ENCODE results near the gene ZNF813. TPM values are rescaled to one million over a fixed set of nuclear protein-coding genes. Genes with fewer than 3 reads are reported as not detected.
A peak's percentile ranks its signal among the peaks of the same experiment; 100 is the strongest.
"Not testable (repeated sequence)": the region's sequence is repeated elsewhere in the genome, so short reads cannot be mapped to it uniquely, and the experiment has no call there.

ZNF813 gene
- total and polyA plus RNA-seq, 9 donors, result 2.2 to 3.9 (median 2.8) TPM

DNA sequence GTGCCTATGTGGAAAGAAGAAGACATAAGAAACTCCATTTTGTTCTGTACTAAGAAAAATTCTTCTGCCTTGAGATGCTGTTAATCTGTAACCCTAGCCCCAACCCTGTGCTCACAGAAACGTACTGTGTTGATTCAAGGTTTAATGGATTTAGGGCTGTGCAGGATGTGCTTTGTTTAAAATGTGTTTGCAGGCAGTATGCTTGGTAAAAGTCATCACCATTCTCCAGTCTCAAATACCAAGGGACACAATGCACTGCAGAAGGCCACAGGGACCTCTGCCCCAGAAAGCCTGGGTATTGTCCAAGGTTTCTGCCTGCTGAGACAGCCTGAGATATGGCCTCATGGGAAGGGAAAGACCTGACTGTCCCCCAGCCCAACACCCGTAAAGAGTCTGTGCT lies 23.7 kb upstream of the ZNF813 start:
- DNase-seq; H3K27me3 ChIP-seq (ENCODE audit: control insufficient read depth, insufficient read depth, low read length); H3K27ac ChIP-seq (ENCODE audit: low read length); H3K4me1 ChIP-seq (ENCODE audit: control insufficient read depth, insufficient read depth, low read length); H3K4me3 ChIP-seq (ENCODE audit: low read length): not testable (repeated sequence)
- no CpG with 5 or more reads among the region's 2 CpGs for WGBS (ENCODE audit: insufficient coverage)
- Histone ChIP-seq H3K36me3 (ENCODE audit: control insufficient read depth, insufficient read depth, low read length) (peaks cover 31% of the 10 kb centered on the region), H3K9me3 (replicated peaks; ENCODE audit: control insufficient read depth, low read depth, low read length) (peaks cover 13% of the 10 kb centered on the region)

DNA sequence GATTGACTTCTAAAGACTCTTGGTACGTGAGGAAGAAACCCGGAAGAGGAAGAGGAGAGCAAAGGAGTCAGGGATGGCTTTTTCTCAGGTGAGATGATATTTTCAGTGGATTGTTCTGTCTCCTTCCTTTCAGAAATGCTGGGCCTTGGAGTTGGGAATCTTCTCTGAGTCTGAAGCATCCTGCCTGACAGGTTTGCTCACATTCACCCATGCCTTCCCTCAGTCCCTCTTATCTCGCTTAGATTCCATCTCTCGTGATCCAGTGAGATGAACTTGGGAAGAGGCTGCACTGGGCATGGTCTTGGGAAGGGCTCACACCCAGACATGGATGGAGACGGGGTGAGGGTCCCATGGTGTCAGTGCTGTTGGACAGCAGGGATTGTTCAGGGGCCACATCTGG lies 20.3 kb upstream of the ZNF813 start:
- not testable (repeated sequence) for H3K27ac ChIP-seq (ENCODE audit: low read length)
- WGBS (ENCODE audit: insufficient coverage), result 100% methylated on average over 3 of the region's 5 CpGs

DNA sequence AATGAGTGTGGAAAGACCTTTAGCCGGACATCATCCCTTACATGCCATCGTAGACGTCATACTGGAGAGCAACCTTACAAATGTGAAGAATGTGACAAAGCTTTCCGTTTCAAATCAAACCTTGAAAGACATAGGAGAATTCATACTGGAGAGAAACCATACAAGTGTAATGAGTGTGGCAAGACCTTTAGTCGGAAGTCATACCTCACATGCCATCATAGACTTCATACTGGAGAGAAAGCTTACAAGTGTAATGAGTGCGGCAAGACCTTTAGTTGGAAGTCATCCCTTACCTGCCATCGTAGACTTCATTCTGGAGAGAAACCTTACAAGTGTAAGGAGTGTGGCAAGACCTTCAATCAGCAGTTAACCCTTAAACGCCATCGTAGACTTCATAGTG lies 11.7 kb upstream of the ZNF813 start:
- Histone ChIP-seq H3K36me3 (ENCODE audit: control insufficient read depth, insufficient read depth, low read length) (peaks cover 36% of the 10 kb centered on the region), H3K4me1 (ENCODE audit: control insufficient read depth, insufficient read depth, low read length) (no peaks in the 10 kb centered on the region), H3K4me3 (ENCODE audit: low read length) (no peak overlapping the region), H3K27me3 (ENCODE audit: control insufficient read depth, insufficient read depth, low read length) (no peaks in the 10 kb centered on the region), H3K27ac (ENCODE audit: low read length) (no peak overlapping the region), H3K9me3 (replicated peaks; ENCODE audit: control insufficient read depth, low read depth, low read length) (peaks cover 38% of the 10 kb centered on the region)
- DNase-seq, result no peak
- no CpG with 5 or more reads among the region's 9 CpGs for WGBS (ENCODE audit: insufficient coverage)

More for the DNA sequence above, 20.3 kb upstream of the ZNF813 start:
- Histone ChIP-seq H3K9me3 (replicated peaks; ENCODE audit: control insufficient read depth, low read depth, low read length) (peaks cover 17% of the 10 kb centered on the region), H3K36me3 (ENCODE audit: control insufficient read depth, insufficient read depth, low read length) (peaks cover 46% of the 10 kb centered on the region)
- DNase-seq; H3K4me1 ChIP-seq (ENCODE audit: control insufficient read depth, insufficient read depth, low read length); H3K4me3 ChIP-seq (ENCODE audit: low read length); H3K27me3 ChIP-seq (ENCODE audit: control insufficient read depth, insufficient read depth, low read length): not testable (repeated sequence)

DNA sequence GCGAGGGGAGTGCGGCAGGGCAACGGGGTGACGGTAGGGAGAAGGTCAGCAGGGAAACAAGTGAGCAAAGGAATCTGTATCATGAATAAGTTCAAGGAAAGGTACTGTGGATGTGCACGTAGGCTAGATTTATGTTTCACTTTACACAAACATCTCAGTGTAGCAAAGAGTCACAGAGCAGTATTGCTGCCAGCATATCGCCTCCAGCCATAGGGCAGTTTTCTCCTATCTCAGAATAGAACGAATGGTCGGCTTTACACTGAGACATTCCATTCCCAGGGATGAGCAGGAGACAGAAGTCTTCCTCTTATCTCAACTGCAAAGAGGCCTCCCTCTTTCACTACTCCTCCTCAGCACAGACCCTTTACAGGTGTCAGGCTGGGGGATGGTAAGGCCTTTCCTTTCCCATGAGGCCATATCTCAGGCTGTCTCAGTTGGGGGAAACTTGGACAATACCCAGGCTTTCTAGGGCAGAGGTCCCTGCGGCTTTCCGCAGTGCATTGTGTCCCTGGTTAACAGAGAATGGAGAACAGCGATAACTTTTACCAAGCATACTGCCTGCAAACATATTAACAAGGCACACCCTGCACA lies 7.3 kb upstream of the ZNF813 start:
- not testable (repeated sequence) for H3K27ac ChIP-seq (ENCODE audit: low read length); H3K4me1 ChIP-seq (ENCODE audit: control insufficient read depth, insufficient read depth, low read length); DNase-seq; H3K27me3 ChIP-seq (ENCODE audit: control insufficient read depth, insufficient read depth, low read length); H3K4me3 ChIP-seq (ENCODE audit: low read length); H3K36me3 ChIP-seq (ENCODE audit: control insufficient read depth, insufficient read depth, low read length)
- 80% methylated on average over 2 of the region's 11 CpGs for WGBS (ENCODE audit: insufficient coverage)
- peaks cover 28% of the 10 kb centered on the region for H3K9me3 ChIP-seq (replicated peaks; ENCODE audit: control insufficient read depth, low read depth, low read length)

DNA sequence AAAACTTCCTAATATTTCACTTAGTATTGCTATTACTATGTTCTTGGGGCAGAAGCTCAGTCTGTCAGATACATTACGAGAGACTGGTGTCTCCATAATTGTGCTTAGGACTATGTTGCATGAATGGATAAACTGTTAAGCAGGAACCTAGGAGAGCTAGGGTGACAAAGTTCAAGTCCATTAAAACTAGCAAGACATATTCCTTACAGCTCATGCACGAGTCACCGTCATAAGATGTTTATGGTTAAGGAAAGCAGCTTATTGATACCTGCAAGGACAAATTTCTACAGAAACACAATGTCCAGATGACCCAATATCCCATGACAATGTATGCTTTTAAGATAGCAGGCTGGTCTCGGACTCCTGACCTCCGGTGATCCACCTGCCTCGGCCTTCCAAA lies 5.7 kb upstream of the ZNF813 start:
- 96% methylated on average over 3 of the region's 6 CpGs for WGBS (ENCODE audit: insufficient coverage)
- H3K4me1 ChIP-seq (ENCODE audit: control insufficient read depth, insufficient read depth, low read length), result peaks cover 3% of the 10 kb centered on the region
- no peaks in the 10 kb centered on the region for H3K36me3 ChIP-seq (ENCODE audit: control insufficient read depth, insufficient read depth, low read length)
- H3K27ac ChIP-seq (ENCODE audit: low read length), result no peak overlapping the region
- no peak for DNase-seq
- H3K4me3 ChIP-seq (ENCODE audit: low read length), result no peak overlapping the region
- H3K27me3 ChIP-seq (ENCODE audit: control insufficient read depth, insufficient read depth, low read length), result peaks cover 8% of the 10 kb centered on the region
- peaks cover 15% of the 10 kb centered on the region for H3K9me3 ChIP-seq (replicated peaks; ENCODE audit: control insufficient read depth, low read depth, low read length)

DNA sequence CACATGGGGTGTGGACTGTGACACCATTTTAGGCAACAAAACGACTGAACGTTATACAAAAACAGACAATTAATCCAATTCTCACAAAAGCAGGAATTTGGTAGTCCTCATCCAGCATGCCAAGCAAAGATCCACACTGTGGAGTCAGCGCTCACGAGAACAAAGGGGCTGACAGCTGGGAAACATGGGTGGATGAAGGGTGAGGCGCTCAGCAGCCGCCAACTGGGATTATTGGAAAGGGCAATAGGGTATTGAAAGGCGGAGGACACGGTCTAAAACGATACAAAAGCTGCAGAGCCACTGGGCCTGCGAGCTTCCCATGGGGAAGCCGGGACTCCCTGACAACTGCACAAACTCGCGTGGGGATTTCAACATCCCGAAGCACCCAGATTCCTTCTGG lies 4.7 kb upstream of the ZNF813 start:
- Histone ChIP-seq H3K9me3 (replicated peaks; ENCODE audit: control insufficient read depth, low read depth, low read length) (peaks cover 8% of the 10 kb centered on the region), H3K27me3 (ENCODE audit: control insufficient read depth, insufficient read depth, low read length) (peaks cover 8% of the 10 kb centered on the region), H3K27ac (ENCODE audit: low read length) (peak overlapping the region; percentile 74), H3K4me3 (ENCODE audit: low read length) (peak overlapping the region; percentile 15), H3K36me3 (ENCODE audit: control insufficient read depth, insufficient read depth, low read length) (no peaks in the 10 kb centered on the region), H3K4me1 (ENCODE audit: control insufficient read depth, insufficient read depth, low read length) (peaks cover 7% of the 10 kb centered on the region)
- WGBS (ENCODE audit: insufficient coverage), result 39% methylated on average over 12 of the region's 14 CpGs
- DNase-seq, result peak; percentile 17

DNA sequence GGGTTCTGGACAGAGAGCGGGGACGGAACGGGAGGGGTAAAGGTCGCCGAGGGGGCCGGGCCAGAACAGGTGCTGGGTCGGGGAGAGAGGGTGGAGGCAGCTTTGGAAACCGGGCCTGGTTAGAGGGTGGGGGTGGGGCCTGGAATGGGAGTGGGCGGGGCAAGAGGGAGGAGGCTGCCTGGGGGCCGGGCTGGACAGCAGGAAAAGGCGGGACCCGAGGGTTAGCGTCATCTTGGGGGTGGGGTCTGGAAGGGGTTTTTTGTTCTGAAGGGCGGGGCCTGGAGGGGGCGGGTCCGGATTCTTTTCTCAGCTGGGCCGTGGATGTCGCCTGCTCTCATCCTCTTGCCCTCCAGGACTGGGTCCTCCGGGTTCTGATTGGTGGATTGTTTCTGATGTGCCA lies 4.3 kb upstream of the ZNF813 start:
- Histone ChIP-seq H3K4me3 (ENCODE audit: low read length) (peak overlapping the region; percentile 15), H3K27me3 (ENCODE audit: control insufficient read depth, insufficient read depth, low read length) (peaks cover 8% of the 10 kb centered on the region), H3K36me3 (ENCODE audit: control insufficient read depth, insufficient read depth, low read length) (no peaks in the 10 kb centered on the region), H3K27ac (ENCODE audit: low read length) (peak overlapping the region; percentile 74), H3K9me3 (replicated peaks; ENCODE audit: control insufficient read depth, low read depth, low read length) (peaks cover 8% of the 10 kb centered on the region), H3K4me1 (ENCODE audit: control insufficient read depth, insufficient read depth, low read length) (peaks cover 9% of the 10 kb centered on the region)
- 11% methylated on average over 13 of the region's 19 CpGs for WGBS (ENCODE audit: insufficient coverage)
- DNase-seq, result peak; percentile 55

DNA sequence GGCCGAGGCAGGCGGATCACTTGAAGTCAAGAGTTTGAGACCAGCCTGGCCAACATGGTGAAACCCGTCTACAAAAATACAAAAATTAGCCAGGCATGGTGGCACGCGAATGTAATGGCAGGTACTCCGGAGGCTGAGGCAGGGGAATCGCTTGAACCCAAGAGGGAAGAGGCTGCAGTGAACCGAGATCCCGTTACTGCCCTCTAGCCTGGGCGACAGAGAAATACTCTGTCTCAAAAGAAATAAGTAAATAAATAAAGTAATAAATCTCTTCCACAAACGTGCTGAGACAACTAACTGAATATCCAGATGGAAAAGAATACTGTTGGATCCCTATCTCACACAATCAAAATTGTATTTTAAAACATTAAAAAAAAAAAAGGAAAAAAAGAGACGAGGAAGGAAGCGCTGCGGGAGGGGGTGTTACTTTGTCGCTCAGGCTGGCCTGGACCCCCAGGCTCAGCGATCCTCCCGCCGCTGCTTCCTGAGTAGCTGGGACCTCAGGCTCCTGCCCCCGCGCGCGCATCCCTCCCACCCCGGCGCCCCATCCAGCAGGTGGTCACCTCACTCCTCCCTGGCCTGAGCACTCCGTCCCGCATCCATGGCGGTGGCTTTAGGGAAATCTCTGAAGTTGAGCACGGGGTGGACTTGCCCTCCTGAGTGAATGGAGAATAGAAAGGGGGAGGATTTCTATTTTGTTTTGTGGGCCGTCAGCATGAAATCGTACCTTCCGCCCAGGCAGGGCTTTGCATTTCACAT lies 628 bp upstream of the ZNF813 start:
- Histone ChIP-seq H3K4me3 (ENCODE audit: low read length) (peak overlapping the region; percentile 72), H3K27ac (ENCODE audit: low read length) (peak overlapping the region; percentile 72), H3K4me1 (ENCODE audit: control insufficient read depth, insufficient read depth, low read length) (peaks cover 11% of the 10 kb centered on the region), H3K27me3 (ENCODE audit: control insufficient read depth, insufficient read depth, low read length) (peaks cover 8% of the 10 kb centered on the region), H3K9me3 (replicated peaks; ENCODE audit: control insufficient read depth, low read depth, low read length) (peaks cover 3% of the 10 kb centered on the region), H3K36me3 (ENCODE audit: control insufficient read depth, insufficient read depth, low read length) (no peaks in the 10 kb centered on the region)
- DNase-seq, result peak; percentile 9
- 18% methylated on average over 19 of the region's 31 CpGs for WGBS (ENCODE audit: insufficient coverage)

DNA sequence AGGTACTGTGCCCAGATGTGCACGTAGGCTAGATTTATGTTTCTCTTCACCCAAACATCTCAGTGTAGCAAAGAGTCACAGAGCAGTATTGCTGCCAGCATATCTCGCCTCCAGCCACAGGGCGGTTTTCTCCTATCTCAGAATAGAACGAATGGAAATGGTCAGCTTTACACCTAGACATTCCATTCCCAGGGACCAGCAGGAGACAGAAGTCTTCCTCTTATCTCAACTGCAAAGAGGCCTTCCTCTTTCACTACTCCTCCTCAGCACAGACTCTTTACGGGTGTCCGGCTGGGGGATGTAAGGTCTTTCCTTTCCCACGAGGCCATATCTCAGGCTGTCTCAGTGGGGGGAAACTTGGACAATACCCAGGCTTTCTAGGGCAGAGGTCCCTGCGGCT lies 1.1 kb downstream of the ZNF813 start:
- WGBS (ENCODE audit: insufficient coverage), result no CpG with 5 or more reads among the region's 8 CpGs
- H3K4me3 ChIP-seq (ENCODE audit: low read length), result peak overlapping the region; percentile 72
- not testable (repeated sequence) for H3K4me1 ChIP-seq (ENCODE audit: control insufficient read depth, insufficient read depth, low read length); DNase-seq; H3K9me3 ChIP-seq (replicated peaks; ENCODE audit: control insufficient read depth, low read depth, low read length); H3K36me3 ChIP-seq (ENCODE audit: control insufficient read depth, insufficient read depth, low read length); H3K27me3 ChIP-seq (ENCODE audit: control insufficient read depth, insufficient read depth, low read length); H3K27ac ChIP-seq (ENCODE audit: low read length)

DNA sequence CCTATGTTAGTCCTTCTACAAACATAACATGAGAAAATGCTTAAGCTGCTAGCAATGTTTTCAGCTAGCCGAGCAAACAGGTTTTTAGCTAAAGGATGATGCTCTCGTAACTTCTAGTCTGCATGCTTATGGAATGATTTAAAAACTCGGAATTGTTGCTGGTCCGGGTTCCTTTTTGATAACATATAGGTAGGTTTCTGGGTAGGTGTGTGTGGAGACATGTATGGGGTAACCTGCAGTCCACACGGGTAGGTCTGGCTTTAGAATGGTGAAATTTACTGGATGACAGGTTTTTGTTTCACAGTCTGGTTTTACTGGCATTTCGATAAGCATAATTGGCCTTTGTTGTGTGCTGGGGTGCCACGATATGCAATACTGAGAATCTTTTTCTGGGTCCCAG lies 4.4 kb downstream of the ZNF813 start:
- Histone ChIP-seq H3K4me3 (ENCODE audit: low read length) (no peak overlapping the region), H3K9me3 (replicated peaks; ENCODE audit: control insufficient read depth, low read depth, low read length) (peaks cover 3% of the 10 kb centered on the region), H3K36me3 (ENCODE audit: control insufficient read depth, insufficient read depth, low read length) (no peaks in the 10 kb centered on the region), H3K27me3 (ENCODE audit: control insufficient read depth, insufficient read depth, low read length) (no peaks in the 10 kb centered on the region), H3K4me1 (ENCODE audit: control insufficient read depth, insufficient read depth, low read length) (peaks cover 8% of the 10 kb centered on the region), H3K27ac (ENCODE audit: low read length) (no peak overlapping the region)
- WGBS (ENCODE audit: insufficient coverage), result 100% methylated on average over 4 of the region's 7 CpGs
- no peak for DNase-seq
